Tibial artery (tissue), 4 donors: ENCODE data around the gene PI4K2A.

ENCODE experiments used
- DNase-seq, 2 donors: peaks; one replicate each; pipeline ENCODE4 v3.0.0-alpha.2; 2019
- H3K27ac ChIP-seq, 2 donors: fragments of 200-600 bp; sonication (generic) in 1 of 2; 1 replicate in 1 of 2; 2 replicates in 1 of 2; pipeline ENCODE4 v1.5.1; 2018 to 2019; ENCODE audit warnings: mild to moderate bottlenecking in 1 of 2
- H3K27me3 ChIP-seq, 2 donors: fragments of 200-600 bp; sonication (generic) in 1 of 2; one replicate each; pipeline versions ENCODE4 v1.5.1 to v1.6.0; 2016 to 2019
- H3K36me3 ChIP-seq, 3 donors: fragments of 200-600 bp; sonication (generic) in 2 of 3; one replicate each; pipeline ENCODE4 v1.5.1; 2016 to 2019; ENCODE audit warnings: mild to moderate bottlenecking in 2 of 3
- H3K4me1 ChIP-seq, 4 donors: fragments of 200-600 bp; sonication (generic) in 2 of 4; 1 replicate in 3 of 4; 2 replicates in 1 of 4; pipeline ENCODE4 v1.5.1; 2016 to 2019
- H3K4me3 ChIP-seq, 2 donors: fragments of 200-600 bp; sonication (generic) in 1 of 2; 1 replicate in 1 of 2; 2 replicates in 1 of 2; pipeline ENCODE4 v1.5.1; 2018 to 2019; ENCODE audit warnings: mild to moderate bottlenecking in 2 of 2
- H3K9me3 ChIP-seq, 3 donors: fragments of 200-600 bp; sonication (generic) in 1 of 3; one replicate each; pipeline ENCODE4 v1.5.1; 2016 to 2019
- intact Hi-C: fragments of 100-400 bp; cut with DNase I; formaldehyde crosslinking; loops from one replicate; pipeline ENCODE4 v1.15.0; 2023; ENCODE audit warnings: low total_unique reads
- TF ChIP-seq, protein P1 (sequence below), 2 experiments: fragments of 200-600 bp in 1 of 2; fragments of 450-650 bp in 1 of 2; IDR thresholded peaks; one replicate each; pipeline ENCODE4 v1.5.1; 2017 to 2019; ENCODE audit warnings: antibody characterized with exemption in 2 of 2, mild to moderate bottlenecking in 1 of 2, moderate library complexity in 1 of 2

The PI4K2A gene

GRCh38 chr10:97708167-97708566 lies 67.7 kb downstream of the PI4K2A start:
- peaks cover 4 to 66% (median 47%) of the 10 kb centered on the region in 4 donors for H3K4me1 ChIP-seq
- peak overlapping the region; percentile 58 to 65 for H3K27ac ChIP-seq
- no peak for DNase-seq
- H3K4me3 ChIP-seq, result no peak overlapping the region
- H3K36me3 ChIP-seq, result no peaks in the 10 kb centered on the region
- H3K9me3 ChIP-seq, result no peaks in the 10 kb centered on the region
- intact Hi-C loops, result no loop called here
- H3K27me3 ChIP-seq, result no peaks in the 10 kb centered on the region
- TF ChIP-seq, protein P1, sequence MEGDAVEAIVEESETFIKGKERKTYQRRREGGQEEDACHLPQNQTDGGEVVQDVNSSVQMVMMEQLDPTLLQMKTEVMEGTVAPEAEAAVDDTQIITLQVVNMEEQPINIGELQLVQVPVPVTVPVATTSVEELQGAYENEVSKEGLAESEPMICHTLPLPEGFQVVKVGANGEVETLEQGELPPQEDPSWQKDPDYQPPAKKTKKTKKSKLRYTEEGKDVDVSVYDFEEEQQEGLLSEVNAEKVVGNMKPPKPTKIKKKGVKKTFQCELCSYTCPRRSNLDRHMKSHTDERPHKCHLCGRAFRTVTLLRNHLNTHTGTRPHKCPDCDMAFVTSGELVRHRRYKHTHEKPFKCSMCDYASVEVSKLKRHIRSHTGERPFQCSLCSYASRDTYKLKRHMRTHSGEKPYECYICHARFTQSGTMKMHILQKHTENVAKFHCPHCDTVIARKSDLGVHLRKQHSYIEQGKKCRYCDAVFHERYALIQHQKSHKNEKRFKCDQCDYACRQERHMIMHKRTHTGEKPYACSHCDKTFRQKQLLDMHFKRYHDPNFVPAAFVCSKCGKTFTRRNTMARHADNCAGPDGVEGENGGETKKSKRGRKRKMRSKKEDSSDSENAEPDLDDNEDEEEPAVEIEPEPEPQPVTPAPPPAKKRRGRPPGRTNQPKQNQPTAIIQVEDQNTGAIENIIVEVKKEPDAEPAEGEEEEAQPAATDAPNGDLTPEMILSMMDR (IDR thresholded peaks at IDR 0.05), result no peak

GRCh38 chr10:97708976-97709946 lies 68.8 kb downstream of the PI4K2A start:
- H3K9me3 ChIP-seq, result no peaks in the 10 kb centered on the region
- H3K4me3 ChIP-seq, result no peak overlapping the region
- TF ChIP-seq, protein P1 (IDR thresholded peaks at IDR 0.05), result peak; percentile 62 to 64
- intact Hi-C loops, result no loop called here
- peaks cover 4 to 68% (median 47%) of the 10 kb centered on the region in 4 donors for H3K4me1 ChIP-seq
- H3K27me3 ChIP-seq, result no peaks in the 10 kb centered on the region
- H3K36me3 ChIP-seq, result no peaks in the 10 kb centered on the region
- peak overlapping the region; percentile 58 to 99 for H3K27ac ChIP-seq
- peak; percentile 86 to 94 for DNase-seq

DNA sequence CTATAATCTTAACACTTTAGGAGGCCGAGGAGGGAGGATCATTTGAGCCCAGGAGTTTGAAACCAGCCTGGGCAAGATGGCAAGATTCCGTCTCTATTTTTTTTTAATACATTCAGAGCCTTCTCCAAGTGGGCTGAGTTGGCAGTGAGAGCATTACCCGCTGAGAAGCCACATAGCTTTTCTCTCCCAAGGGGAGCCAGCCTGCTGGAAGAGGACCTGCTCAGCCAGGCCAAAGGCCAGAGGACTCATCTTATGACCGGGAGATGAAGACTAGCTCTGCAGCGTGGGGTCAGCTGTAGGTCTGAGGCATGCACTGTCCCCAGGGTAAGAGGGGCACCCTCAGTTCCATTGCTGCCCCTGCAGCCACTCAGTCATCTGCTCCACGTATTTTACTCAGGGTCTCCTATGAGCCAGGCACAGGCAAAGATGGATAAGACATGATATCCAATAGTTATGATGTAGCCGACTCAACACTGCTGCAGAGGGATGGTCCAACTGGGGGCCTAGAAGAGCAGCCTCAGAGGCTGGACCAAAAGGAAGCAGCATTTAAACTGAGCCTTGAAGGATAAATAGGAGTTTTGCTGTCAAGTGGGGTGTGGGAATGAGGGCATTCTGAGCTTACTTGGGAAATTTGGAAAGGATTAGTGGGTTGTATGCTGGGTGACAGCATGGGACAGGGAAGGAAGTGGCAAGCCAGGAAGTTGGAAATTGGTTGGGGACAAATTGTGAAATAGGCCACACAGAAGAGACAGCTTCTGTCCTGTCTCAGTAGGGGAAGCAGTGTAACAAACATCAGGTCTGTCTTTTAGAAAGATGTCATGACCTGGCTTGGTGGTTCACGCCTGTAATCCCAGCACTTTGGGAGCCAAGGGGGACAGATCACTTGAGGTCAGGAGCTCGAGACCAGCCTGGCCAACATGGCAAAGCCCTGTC lies 71.4 kb downstream of the PI4K2A start:
- H3K4me3 ChIP-seq, result no peak overlapping the region
- peaks cover 4 to 83% (median 65%) of the 10 kb centered on the region in 4 donors for H3K4me1 ChIP-seq
- DNase-seq, result no peak
- H3K36me3 ChIP-seq, result peaks cover 0 to 1% (median under 1%) of the 10 kb centered on the region in 3 donors
- H3K9me3 ChIP-seq, result no peaks in the 10 kb centered on the region
- no peaks in the 10 kb centered on the region for H3K27me3 ChIP-seq
- peak overlapping the region; percentile 96 to 99 for H3K27ac ChIP-seq
- TF ChIP-seq, protein P1 (IDR thresholded peaks at IDR 0.05), result no peak
- intact Hi-C loops, result no loop called here

GRCh38 chr10:97713339-97713825 lies 72.9 kb downstream of the PI4K2A start, which contains the start of gene MARVELD1:
TSS of gene MARVELD1 (plus strand) at chr10:97713730. CDS start at chr10:97713877, 147 bp downstream.
- TF ChIP-seq, protein P1 (IDR thresholded peaks at IDR 0.05), result no peak
- intact Hi-C loops, result no loop called here
- peak; percentile 86 to 91 for DNase-seq
- no peaks in the 10 kb centered on the region for H3K27me3 ChIP-seq
- H3K9me3 ChIP-seq, result no peaks in the 10 kb centered on the region
- H3K27ac ChIP-seq, result peak within 1 kb of the TSS; percentile 96 to 99
- H3K4me1 ChIP-seq, result peaks cover under 1 to 83% (median 68%) of the 10 kb centered on the region in 4 donors
- peak within 1 kb of the TSS; percentile 71 to 78 for H3K4me3 ChIP-seq
- H3K36me3 ChIP-seq, result peaks cover 8 to 16% (median 10%) of the 10 kb centered on the region in 3 donors

GRCh38 chr10:97713826-97714400 lies 73.4 kb downstream of the PI4K2A start:
- Histone ChIP-seq H3K4me3 (peak overlapping the region; percentile 71 to 78), H3K27ac (peak overlapping the region; percentile 96 to 99), H3K9me3 (no peaks in the 10 kb centered on the region), H3K4me1 (peaks cover 6 to 83% (median 71%) of the 10 kb centered on the region in 4 donors), H3K36me3 (peaks cover 13 to 19% (median 13%) of the 10 kb centered on the region in 3 donors), H3K27me3 (no peaks in the 10 kb centered on the region)
- intact Hi-C loops, result no loop called here
- peak; percentile 69 to 88 for DNase-seq
- TF ChIP-seq, protein P1 (IDR thresholded peaks at IDR 0.05), result no peak
